Measurements from ENCODE around the gene RBBP4.

DNA sequence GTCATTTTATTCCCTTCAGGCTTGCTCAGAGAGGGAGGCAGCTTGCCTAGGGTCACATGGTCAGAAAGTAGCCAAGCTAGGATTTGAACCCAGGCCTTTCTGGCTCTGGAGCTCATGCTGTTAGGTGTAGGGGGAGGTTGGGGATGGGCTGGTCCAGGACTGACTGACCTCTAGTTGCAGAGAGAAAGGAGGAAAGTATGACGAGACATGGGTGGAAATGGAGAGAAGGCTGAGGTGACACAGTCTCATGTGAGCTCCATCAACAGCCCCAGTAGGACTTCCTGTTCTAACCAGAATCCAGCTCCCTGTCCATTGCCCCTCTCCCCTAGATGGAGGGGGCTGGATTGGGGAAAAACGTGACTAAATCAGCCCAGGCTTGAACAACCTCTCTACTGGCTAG, 67.0 kb downstream of the RBBP4 start:
- TF ChIP-seq, protein P1, sequence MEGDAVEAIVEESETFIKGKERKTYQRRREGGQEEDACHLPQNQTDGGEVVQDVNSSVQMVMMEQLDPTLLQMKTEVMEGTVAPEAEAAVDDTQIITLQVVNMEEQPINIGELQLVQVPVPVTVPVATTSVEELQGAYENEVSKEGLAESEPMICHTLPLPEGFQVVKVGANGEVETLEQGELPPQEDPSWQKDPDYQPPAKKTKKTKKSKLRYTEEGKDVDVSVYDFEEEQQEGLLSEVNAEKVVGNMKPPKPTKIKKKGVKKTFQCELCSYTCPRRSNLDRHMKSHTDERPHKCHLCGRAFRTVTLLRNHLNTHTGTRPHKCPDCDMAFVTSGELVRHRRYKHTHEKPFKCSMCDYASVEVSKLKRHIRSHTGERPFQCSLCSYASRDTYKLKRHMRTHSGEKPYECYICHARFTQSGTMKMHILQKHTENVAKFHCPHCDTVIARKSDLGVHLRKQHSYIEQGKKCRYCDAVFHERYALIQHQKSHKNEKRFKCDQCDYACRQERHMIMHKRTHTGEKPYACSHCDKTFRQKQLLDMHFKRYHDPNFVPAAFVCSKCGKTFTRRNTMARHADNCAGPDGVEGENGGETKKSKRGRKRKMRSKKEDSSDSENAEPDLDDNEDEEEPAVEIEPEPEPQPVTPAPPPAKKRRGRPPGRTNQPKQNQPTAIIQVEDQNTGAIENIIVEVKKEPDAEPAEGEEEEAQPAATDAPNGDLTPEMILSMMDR (IDR thresholded peaks at IDR 0.05), result no peak
- TF ChIP-seq POLR2A (IDR thresholded peaks at IDR 0.05), result no peak

Measured in uterus (tissue), 2 donors.